HEK293 (cell line): Measurements from ENCODE around the gene PPP2R5D.
A peak's percentile ranks its signal among the peaks of the same experiment; 100 is the strongest.

Experiments
- CTCF ChIA-PET: fragments of 350-600 bp; formaldehyde crosslinking; extraction: SDS; loops from one replicate; lab custom pipeline; 2021; ENCODE audit warnings: antibody characterized with exemption; lab: Yijun Ruan, JAX
- POLR2A ChIA-PET: fragments of 300-600 bp; formaldehyde crosslinking; extraction: SDS; loops from one replicate; lab custom pipeline; 2020; ENCODE audit warnings: antibody characterized with exemption, inconsistent platforms; lab: Yijun Ruan, JAX
- H3K27ac ChIP-seq: fragments of 200-500 bp; sonication (Bioruptor generic); 2 replicates; pipeline ENCODE4 v1.5.1; 2014; ENCODE audit warnings: low read depth, low read length, control low read depth, inconsistent platforms; ENCODE audit errors: extremely low read depth
- H3K36me3 ChIP-seq, 2 experiments: fragments of 200-500 bp in 1 of 2; sonication (Bioruptor generic) in 1 of 2; 1 replicate in 1 of 2; 2 replicates in 1 of 2; pipeline ENCODE4 v1.5.1; 2014 to 2017; ENCODE audit warnings: inconsistent platforms in 2 of 2, low read length in 2 of 2; ENCODE audit not compliant: control insufficient read depth in 2 of 2, insufficient read depth in 1 of 2
- H3K4me1 ChIP-seq: fragments of 200-500 bp; sonication (Bioruptor generic); 2 replicates; pipeline ENCODE4 v1.5.1; 2014; ENCODE audit warnings: mild to moderate bottlenecking, low read length, inconsistent platforms; ENCODE audit not compliant: control insufficient read depth, insufficient read depth
- H3K4me3 ChIP-seq: 2 replicates; pipeline ENCODE4 v1.5.1; 2011; ENCODE audit warnings: low read depth, mild to moderate bottlenecking, control low read depth, low read length, moderate library complexity
- H3K9me3 ChIP-seq: fragments of 200-500 bp; sonication (Bioruptor generic); 2 replicates; pipeline ENCODE4 v1.5.1; 2014; ENCODE audit warnings: low read depth, low read length, inconsistent platforms; ENCODE audit not compliant: control insufficient read depth, insufficient read depth
- BCL11A ChIP-seq: fragments of 450-650 bp; formaldehyde crosslinking; IDR thresholded peaks from 2 replicates; pipeline ENCODE4 v1.5.1; 2016; ENCODE audit warnings: low read depth, missing biosample characterization, missing genetic modification characterization
- GFI1B ChIP-seq: fragments of 450-650 bp; formaldehyde crosslinking; IDR thresholded peaks from 2 replicates; pipeline ENCODE4 v1.5.1; 2016; ENCODE audit warnings: missing biosample characterization, missing genetic modification characterization
- HOXA7 ChIP-seq: sonication (generic); formaldehyde crosslinking; IDR thresholded peaks from 2 replicates; pipeline ENCODE4 v1.8.1; 2022; ENCODE audit warnings: missing genetic modification reagents, borderline replicate concordance
- KLF7 ChIP-seq: fragments of 450-650 bp; formaldehyde crosslinking; IDR thresholded peaks from 2 replicates; pipeline ENCODE4 v1.5.1; 2016; ENCODE audit warnings: missing biosample characterization, missing genetic modification characterization, borderline replicate concordance
- MZF1 ChIP-seq: fragments of 450-650 bp; formaldehyde crosslinking; IDR thresholded peaks from 2 replicates; pipeline ENCODE4 v1.5.1; 2017; ENCODE audit warnings: missing biosample characterization, missing genetic modification characterization, borderline replicate concordance
- SP3 ChIP-seq: fragments of 450-650 bp; formaldehyde crosslinking; IDR thresholded peaks from 2 replicates; pipeline ENCODE4 v1.5.1; 2016; ENCODE audit warnings: missing biosample characterization, missing genetic modification characterization
- WT1 ChIP-seq: fragments of 450-650 bp; formaldehyde crosslinking; IDR thresholded peaks from 2 replicates; pipeline ENCODE4 v1.5.1; 2016; ENCODE audit warnings: missing biosample characterization, missing genetic modification characterization
- ZBTB48 ChIP-seq: fragments of 450-650 bp; formaldehyde crosslinking; IDR thresholded peaks from 2 replicates; pipeline ENCODE4 v1.5.1; 2016; ENCODE audit warnings: missing biosample characterization, missing genetic modification characterization
- ZFP37 ChIP-seq: fragments of 450-650 bp; formaldehyde crosslinking; IDR thresholded peaks from 2 replicates; pipeline ENCODE4 v1.5.1; 2016; ENCODE audit warnings: missing biosample characterization, missing genetic modification characterization
- ZNF157 ChIP-seq: fragments of 450-650 bp; formaldehyde crosslinking; IDR thresholded peaks from 2 replicates; pipeline ENCODE4 v1.5.1; 2016; ENCODE audit warnings: missing biosample characterization, missing genetic modification characterization
- ZNF184 ChIP-seq: fragments of 450-650 bp; IDR thresholded peaks from 2 replicates; pipeline ENCODE4 v1.5.1; 2018; ENCODE audit warnings: missing biosample characterization, mild to moderate bottlenecking, missing genetic modification characterization
- ZNF211 ChIP-seq: fragments of 450-650 bp; formaldehyde crosslinking; IDR thresholded peaks from 2 replicates; pipeline ENCODE4 v1.5.1; 2016; ENCODE audit warnings: low read depth, missing biosample characterization, missing genetic modification characterization
- ZNF292 ChIP-seq: fragments of 450-650 bp; formaldehyde crosslinking; IDR thresholded peaks from 2 replicates; pipeline ENCODE4 v1.5.1; 2016; ENCODE audit warnings: low read depth, missing biosample characterization, missing genetic modification characterization, borderline replicate concordance
- ZNF37A ChIP-seq: fragments of 450-650 bp; IDR thresholded peaks from 2 replicates; pipeline ENCODE4 v1.5.1; 2018; ENCODE audit warnings: missing biosample characterization, missing genetic modification characterization
- ZNF521 ChIP-seq: fragments of 450-650 bp; formaldehyde crosslinking; IDR thresholded peaks from 2 replicates; pipeline ENCODE4 v1.5.1; 2017; ENCODE audit warnings: missing biosample characterization, mild to moderate bottlenecking, missing genetic modification characterization
- ZNF791 ChIP-seq: fragments of 450-650 bp; formaldehyde crosslinking; IDR thresholded peaks from 2 replicates; pipeline ENCODE4 v1.5.1; 2016; ENCODE audit warnings: missing biosample characterization, missing genetic modification characterization
- ZNF830 ChIP-seq: fragments of 450-650 bp; IDR thresholded peaks from 2 replicates; pipeline ENCODE4 v1.5.0; 2018; ENCODE audit warnings: missing biosample characterization, missing genetic modification characterization, low read depth, mild to moderate bottlenecking, moderate library complexity
- TF ChIP-seq, protein P1 (sequence below): fragments of 450-650 bp; formaldehyde crosslinking; IDR thresholded peaks from 2 replicates; pipeline ENCODE4; 2016; ENCODE audit warnings: missing biosample characterization, missing genetic modification characterization
- TF ChIP-seq, protein P2 (sequence below): fragments of 450-650 bp; formaldehyde crosslinking; IDR thresholded peaks from 2 replicates; pipeline ENCODE4 v1.5.1; 2016; ENCODE audit warnings: missing biosample characterization, missing genetic modification characterization
- TF ChIP-seq, protein P3 (sequence below): fragments of 450-650 bp; formaldehyde crosslinking; IDR thresholded peaks from 2 replicates; pipeline ENCODE4 v1.5.1; 2016; ENCODE audit warnings: missing biosample characterization, missing genetic modification characterization, borderline replicate concordance
- TF ChIP-seq, protein P4 (sequence below): fragments of 450-650 bp; formaldehyde crosslinking; IDR thresholded peaks from 2 replicates; pipeline ENCODE4 v1.5.1; 2016; ENCODE audit warnings: missing biosample characterization, missing genetic modification characterization
- TF ChIP-seq, protein P5 (sequence below): fragments of 450-650 bp; formaldehyde crosslinking; IDR thresholded peaks from 2 replicates; pipeline ENCODE4 v1.5.1; 2016; ENCODE audit warnings: missing biosample characterization, missing genetic modification characterization

PPP2R5D gene

DNA sequence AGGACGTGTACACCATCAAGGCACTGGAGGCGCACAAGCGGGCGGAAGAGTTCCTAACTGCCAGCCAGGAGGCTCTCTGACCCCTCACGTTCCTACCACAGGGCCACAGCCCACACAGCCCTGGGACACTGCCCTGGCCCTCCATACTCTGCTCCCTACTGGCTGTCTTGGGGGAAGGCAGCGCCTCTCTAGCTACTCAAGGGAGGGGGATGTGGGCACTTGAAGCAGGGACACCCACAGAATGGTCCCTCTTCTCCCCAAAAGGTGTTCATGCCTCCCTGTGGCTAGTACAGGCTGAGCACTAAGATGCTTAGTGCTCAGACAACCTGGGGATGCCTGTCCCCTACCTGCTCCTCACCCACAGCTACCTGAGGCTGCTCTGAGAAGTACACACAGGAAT, 26.8 kb downstream of the PPP2R5D start:
- peak; percentile 77; the same call in 1 of the 2 replicates for TF ChIP-seq MZF1 (tag by site-specific recombination)
- TF ChIP-seq ZFP37 (tag by site-specific recombination): no peak
- TF ChIP-seq ZNF157 (tag by site-specific recombination): no peak
- no peak for TF ChIP-seq BCL11A (tag by site-specific recombination)
- TF ChIP-seq SP3: no peak
- no peak for TF ChIP-seq ZNF521
- TF ChIP-seq KLF7 (tag by site-specific recombination): no peak
- TF ChIP-seq, all 188 proteins: peak for 1
- ChIA-PET CTCF (interaction anchor here (0.6 to 4.5 kb wide), 7 partner anchors 9 to 134 kb away, joined by 3 to 30 read pairs (median 4); partner anchors contain the start of genes PPP2R5D and RRP36), POLR2A (interaction anchor here (1.0 to 1.6 kb wide), 5 partner anchors 10 to 132 kb away, joined by 3 to 10 read pairs (median 4); partner anchors contain the start of genes CNPY3, PPP2R5D and RRP36)
- Histone ChIP-seq H3K36me3 (peaks cover 31 to 72% of the 10 kb centered on the region in 2 experiments), H3K9me3 (no peaks in the 10 kb centered on the region), H3K4me1 (peaks cover 12% of the 10 kb centered on the region), H3K27ac (no peak overlapping the region), H3K4me3 (no peak overlapping the region)

DNA sequence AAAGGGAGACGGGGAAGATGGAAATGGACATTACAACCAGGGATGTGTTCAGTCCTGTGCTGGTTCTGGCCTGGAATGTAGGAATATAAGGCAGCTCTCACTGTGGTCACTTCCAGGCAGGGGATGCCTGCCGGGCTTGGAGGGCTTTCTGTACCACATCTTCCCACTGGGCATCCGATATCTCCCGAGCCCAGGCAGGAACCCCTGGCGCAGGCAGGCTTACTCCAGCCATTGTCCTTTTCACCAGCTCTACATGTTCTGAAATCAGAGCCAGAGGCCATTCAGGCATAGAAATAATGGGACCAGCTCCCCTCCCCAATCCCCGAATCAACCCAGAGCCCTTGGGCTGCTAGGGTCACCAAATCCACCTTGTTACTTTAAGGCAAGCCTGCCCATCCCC, 28.0 kb downstream of the PPP2R5D start:
- Histone ChIP-seq H3K4me3 (peak overlapping the region; percentile 1; the same call in 1 of the 2 replicates), H3K9me3 (no peaks in the 10 kb centered on the region), H3K4me1 (peaks cover 12% of the 10 kb centered on the region), H3K36me3 (peaks cover 26 to 71% of the 10 kb centered on the region in 2 experiments), H3K27ac (0 out of 2 replicates have a peak overlapping the region, but pooled peaks have one; percentile 76)
- ChIA-PET CTCF (interaction anchor here (2.6 kb wide), 1 partner anchor 131 kb away, joined by 14 read pairs; no protein-coding TSS in a partner anchor), POLR2A (interaction anchor here (1.1 to 4.6 kb wide), 10 partner anchors 9 to 83 kb away, joined by 3 to 66 read pairs (median 36); partner anchors contain the start of genes CNPY3, CUL7, PEX6 and PPP2R5D)
- TF ChIP-seq ZNF292 (tag by site-specific recombination): no peak
- TF ChIP-seq, protein P1, sequence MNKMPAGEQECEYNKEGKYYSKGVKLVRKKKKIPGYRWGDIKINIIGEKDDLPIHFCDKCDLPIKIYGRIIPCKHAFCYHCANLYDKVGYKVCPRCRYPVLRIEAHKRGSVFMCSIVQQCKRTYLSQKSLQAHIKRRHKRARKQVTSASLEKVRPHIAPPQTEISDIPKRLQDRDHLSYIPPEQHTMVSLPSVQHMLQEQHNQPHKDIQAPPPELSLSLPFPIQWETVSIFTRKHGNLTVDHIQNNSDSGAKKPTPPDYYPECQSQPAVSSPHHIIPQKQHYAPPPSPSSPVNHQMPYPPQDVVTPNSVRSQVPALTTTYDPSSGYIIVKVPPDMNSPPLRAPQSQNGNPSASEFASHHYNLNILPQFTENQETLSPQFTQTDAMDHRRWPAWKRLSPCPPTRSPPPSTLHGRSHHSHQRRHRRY (tag by site-specific recombination): no peak
- TF ChIP-seq, protein P2, sequence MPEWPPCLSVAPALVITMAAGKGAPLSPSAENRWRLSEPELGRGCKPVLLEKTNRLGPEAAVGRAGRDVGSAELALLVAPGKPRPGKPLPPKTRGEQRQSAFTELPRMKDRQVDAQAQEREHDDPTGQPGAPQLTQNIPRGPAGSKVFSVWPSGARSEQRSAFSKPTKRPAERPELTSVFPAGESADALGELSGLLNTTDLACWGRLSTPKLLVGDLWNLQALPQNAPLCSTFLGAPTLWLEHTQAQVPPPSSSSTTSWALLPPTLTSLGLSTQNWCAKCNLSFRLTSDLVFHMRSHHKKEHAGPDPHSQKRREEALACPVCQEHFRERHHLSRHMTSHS (tag by site-specific recombination): no peak
- TF ChIP-seq, protein P3, sequence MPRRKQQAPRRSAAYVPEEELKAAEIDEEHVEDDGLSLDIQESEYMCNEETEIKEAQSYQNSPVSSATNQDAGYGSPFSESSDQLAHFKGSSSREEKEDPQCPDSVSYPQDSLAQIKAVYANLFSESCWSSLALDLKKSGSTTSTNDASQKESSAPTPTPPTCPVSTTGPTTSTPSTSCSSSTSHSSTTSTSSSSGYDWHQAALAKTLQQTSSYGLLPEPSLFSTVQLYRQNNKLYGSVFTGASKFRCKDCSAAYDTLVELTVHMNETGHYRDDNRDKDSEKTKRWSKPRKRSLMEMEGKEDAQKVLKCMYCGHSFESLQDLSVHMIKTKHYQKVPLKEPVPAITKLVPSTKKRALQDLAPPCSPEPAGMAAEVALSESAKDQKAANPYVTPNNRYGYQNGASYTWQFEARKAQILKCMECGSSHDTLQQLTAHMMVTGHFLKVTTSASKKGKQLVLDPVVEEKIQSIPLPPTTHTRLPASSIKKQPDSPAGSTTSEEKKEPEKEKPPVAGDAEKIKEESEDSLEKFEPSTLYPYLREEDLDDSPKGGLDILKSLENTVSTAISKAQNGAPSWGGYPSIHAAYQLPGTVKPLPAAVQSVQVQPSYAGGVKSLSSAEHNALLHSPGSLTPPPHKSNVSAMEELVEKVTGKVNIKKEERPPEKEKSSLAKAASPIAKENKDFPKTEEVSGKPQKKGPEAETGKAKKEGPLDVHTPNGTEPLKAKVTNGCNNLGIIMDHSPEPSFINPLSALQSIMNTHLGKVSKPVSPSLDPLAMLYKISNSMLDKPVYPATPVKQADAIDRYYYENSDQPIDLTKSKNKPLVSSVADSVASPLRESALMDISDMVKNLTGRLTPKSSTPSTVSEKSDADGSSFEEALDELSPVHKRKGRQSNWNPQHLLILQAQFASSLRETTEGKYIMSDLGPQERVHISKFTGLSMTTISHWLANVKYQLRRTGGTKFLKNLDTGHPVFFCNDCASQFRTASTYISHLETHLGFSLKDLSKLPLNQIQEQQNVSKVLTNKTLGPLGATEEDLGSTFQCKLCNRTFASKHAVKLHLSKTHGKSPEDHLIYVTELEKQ (tag by site-specific recombination): no peak
- no peak for TF ChIP-seq WT1 (tag by site-specific recombination)
- no peak for TF ChIP-seq ZBTB48
- TF ChIP-seq, protein P4, sequence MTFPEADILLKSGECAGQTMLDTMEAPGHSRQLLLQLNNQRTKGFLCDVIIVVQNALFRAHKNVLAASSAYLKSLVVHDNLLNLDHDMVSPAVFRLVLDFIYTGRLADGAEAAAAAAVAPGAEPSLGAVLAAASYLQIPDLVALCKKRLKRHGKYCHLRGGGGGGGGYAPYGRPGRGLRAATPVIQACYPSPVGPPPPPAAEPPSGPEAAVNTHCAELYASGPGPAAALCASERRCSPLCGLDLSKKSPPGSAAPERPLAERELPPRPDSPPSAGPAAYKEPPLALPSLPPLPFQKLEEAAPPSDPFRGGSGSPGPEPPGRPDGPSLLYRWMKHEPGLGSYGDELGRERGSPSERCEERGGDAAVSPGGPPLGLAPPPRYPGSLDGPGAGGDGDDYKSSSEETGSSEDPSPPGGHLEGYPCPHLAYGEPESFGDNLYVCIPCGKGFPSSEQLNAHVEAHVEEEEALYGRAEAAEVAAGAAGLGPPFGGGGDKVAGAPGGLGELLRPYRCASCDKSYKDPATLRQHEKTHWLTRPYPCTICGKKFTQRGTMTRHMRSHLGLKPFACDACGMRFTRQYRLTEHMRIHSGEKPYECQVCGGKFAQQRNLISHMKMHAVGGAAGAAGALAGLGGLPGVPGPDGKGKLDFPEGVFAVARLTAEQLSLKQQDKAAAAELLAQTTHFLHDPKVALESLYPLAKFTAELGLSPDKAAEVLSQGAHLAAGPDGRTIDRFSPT (tag by site-specific recombination): no peak
- TF ChIP-seq HOXA7 (CRISPR knock-in tag): no peak
- no peak for TF ChIP-seq ZNF830 (tag by site-specific recombination)
- TF ChIP-seq GFI1B (tag by site-specific recombination): no peak
- TF ChIP-seq ZNF791 (tag by site-specific recombination): no peak
- TF ChIP-seq, protein P5, sequence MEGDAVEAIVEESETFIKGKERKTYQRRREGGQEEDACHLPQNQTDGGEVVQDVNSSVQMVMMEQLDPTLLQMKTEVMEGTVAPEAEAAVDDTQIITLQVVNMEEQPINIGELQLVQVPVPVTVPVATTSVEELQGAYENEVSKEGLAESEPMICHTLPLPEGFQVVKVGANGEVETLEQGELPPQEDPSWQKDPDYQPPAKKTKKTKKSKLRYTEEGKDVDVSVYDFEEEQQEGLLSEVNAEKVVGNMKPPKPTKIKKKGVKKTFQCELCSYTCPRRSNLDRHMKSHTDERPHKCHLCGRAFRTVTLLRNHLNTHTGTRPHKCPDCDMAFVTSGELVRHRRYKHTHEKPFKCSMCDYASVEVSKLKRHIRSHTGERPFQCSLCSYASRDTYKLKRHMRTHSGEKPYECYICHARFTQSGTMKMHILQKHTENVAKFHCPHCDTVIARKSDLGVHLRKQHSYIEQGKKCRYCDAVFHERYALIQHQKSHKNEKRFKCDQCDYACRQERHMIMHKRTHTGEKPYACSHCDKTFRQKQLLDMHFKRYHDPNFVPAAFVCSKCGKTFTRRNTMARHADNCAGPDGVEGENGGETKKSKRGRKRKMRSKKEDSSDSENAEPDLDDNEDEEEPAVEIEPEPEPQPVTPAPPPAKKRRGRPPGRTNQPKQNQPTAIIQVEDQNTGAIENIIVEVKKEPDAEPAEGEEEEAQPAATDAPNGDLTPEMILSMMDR (tag by site-specific recombination): no peak
- TF ChIP-seq ZNF211 (tag by site-specific recombination): no peak
- no peak for TF ChIP-seq ZNF37A (tag by site-specific recombination)
- TF ChIP-seq ZNF184: no peak
